ENCODE results near the gene SMPD4.

DNA sequence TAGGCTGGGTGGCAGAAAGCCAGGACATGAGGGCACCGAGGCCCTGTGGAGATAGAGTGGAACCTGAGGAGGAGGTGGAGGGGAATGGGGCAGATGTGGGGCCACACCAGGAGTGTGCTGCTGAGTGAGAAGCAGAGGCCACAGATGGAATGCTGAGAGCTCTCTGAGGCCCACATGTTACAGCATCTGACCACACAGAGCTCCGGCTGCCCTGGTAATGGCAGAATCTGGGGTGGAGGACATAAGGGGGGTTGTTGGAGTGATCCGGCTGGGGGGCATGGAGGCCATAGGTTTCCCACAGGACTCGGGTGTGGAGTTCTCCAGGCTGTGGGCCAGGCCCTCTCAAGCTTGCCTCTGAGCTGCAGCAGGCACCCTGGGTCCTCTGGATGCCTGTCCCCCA, 4.5 kb upstream of the SMPD4 start:
- TF ChIP-seq POLR2AphosphoS5 (IDR thresholded peaks at IDR 0.05; ENCODE audit: low read depth, low read length) = no peak
- no peak for TF ChIP-seq POLR2A (IDR thresholded peaks at IDR 0.05; ENCODE audit: low read depth, low read length)
- TF ChIP-seq TAF1 (IDR thresholded peaks at IDR 0.05; ENCODE audit: borderline replicate concordance, low read depth, low read length) = no peak
